CD14-positive monocyte (primary cell): ENCODE data around the gene F10. TPM values are rescaled to one million over a fixed set of nuclear protein-coding genes. Genes with fewer than 3 reads are reported as not detected.
A peak's percentile ranks its signal among the peaks of the same experiment; 100 is the strongest.

Experiments used
- DNase-seq, 3 donors: peaks; one replicate each; pipeline ENCODE4 v3.0.0-alpha.2; 2011 to 2022
- H2AFZ ChIP-seq: 2 replicates; pipeline ENCODE4 v1.6.0; 2012; ENCODE audit warnings: mild to moderate bottlenecking, low read depth, low read length, inconsistent platforms; ENCODE audit not compliant: insufficient read depth, poor library complexity, severe bottlenecking
- H3K27ac ChIP-seq, 2 donors: 1 replicate in 1 of 2; 2 replicates in 1 of 2; pipeline ENCODE4 v1.5.1; 2012 to 2013; ENCODE audit warnings: low read length in 2 of 2, control low read depth in 1 of 2, inconsistent platforms in 1 of 2, low read depth in 1 of 2, mild to moderate bottlenecking in 1 of 2
- H3K27me3 ChIP-seq, 2 donors: one replicate each; pipeline versions ENCODE4 v1.6.0 to v1.6.1; 2011 to 2013; ENCODE audit warnings: low read length in 2 of 2; ENCODE audit not compliant: control insufficient read depth in 2 of 2, insufficient read depth in 2 of 2
- H3K36me3 ChIP-seq, 2 donors: replicated peaks in 1 of 2; 1 replicate in 1 of 2; 2 replicates in 1 of 2; pipeline versions ENCODE4 v1.5.1 to v1.6.1; 2012 to 2013; ENCODE audit warnings: low read length in 2 of 2, control low read depth in 1 of 2, inconsistent platforms in 1 of 2, mild to moderate bottlenecking in 1 of 2; ENCODE audit not compliant: insufficient read depth in 2 of 2, control insufficient read depth in 1 of 2
- H3K4me1 ChIP-seq, 2 donors: 1 replicate in 1 of 2; 2 replicates in 1 of 2; pipeline versions ENCODE4 v1.5.1 to v1.6.1; 2012 to 2013; ENCODE audit warnings: low read length in 2 of 2, control low read depth in 1 of 2, inconsistent platforms in 1 of 2, mild to moderate bottlenecking in 1 of 2, moderate library complexity in 1 of 2; ENCODE audit not compliant: insufficient read depth in 2 of 2, control insufficient read depth in 1 of 2
- H3K4me2 ChIP-seq: replicated peaks from 2 replicates; pipeline ENCODE3; 2012; ENCODE audit warnings: low read length, moderate library complexity, mild to moderate bottlenecking; ENCODE audit not compliant: poor library complexity, severe bottlenecking; ENCODE audit errors: extremely low read depth
- H3K4me3 ChIP-seq, 3 experiments: fragments of 200-600 bp in 1 of 3; sonication (generic) in 1 of 3; replicated peaks in 1 of 3; 1 replicate in 2 of 3; 2 replicates in 1 of 3; pipeline ENCODE4 v1.5.1; 2011 to 2013; ENCODE audit warnings: low read length in 3 of 3, mild to moderate bottlenecking in 3 of 3, control low read depth in 2 of 3, low read depth in 2 of 3, inconsistent platforms in 1 of 3, moderate library complexity in 1 of 3
- H3K79me2 ChIP-seq: 2 replicates; pipeline ENCODE4 v1.6.0; 2012; ENCODE audit warnings: mild to moderate bottlenecking, control low read depth, inconsistent platforms, low read length, moderate library complexity; ENCODE audit not compliant: insufficient read depth
- H3K9ac ChIP-seq: 2 replicates; pipeline ENCODE4 v1.6.0; 2017; ENCODE audit warnings: low read length, mild to moderate bottlenecking; ENCODE audit not compliant: insufficient read depth, poor library complexity, severe bottlenecking
- H3K9me3 ChIP-seq, 2 donors: replicated peaks in 1 of 2; 1 replicate in 1 of 2; 2 replicates in 1 of 2; pipeline versions ENCODE4 v1.5.1 to v1.6.1; 2012 to 2013; ENCODE audit warnings: low read length in 2 of 2, control low read depth in 1 of 2; ENCODE audit not compliant: control insufficient read depth in 1 of 2, insufficient read depth in 1 of 2
- H4K20me1 ChIP-seq: 2 replicates; pipeline ENCODE4 v1.6.0; 2012; ENCODE audit warnings: mild to moderate bottlenecking, low read length, control low read depth, moderate library complexity; ENCODE audit not compliant: insufficient read depth
- H3K27ac Mint-ChIP-seq, 7 donors: one replicate each; pipeline ENCODE4 v1.8.0; 2020; ENCODE audit warnings: mild to moderate bottlenecking in 7 of 7, mixed read lengths in 7 of 7, moderate library complexity in 6 of 7, inconsistent platforms in 2 of 7
- H3K27me3 Mint-ChIP-seq, 3 donors: one replicate each; pipeline ENCODE4 v1.8.0; 2021 to 2022; ENCODE audit warnings: low read depth in 3 of 3, mild to moderate bottlenecking in 3 of 3, mixed read lengths in 3 of 3, moderate library complexity in 3 of 3, inconsistent platforms in 1 of 3
- H3K36me3 Mint-ChIP-seq, 2 donors: one replicate each; pipeline ENCODE4 v1.8.0; 2020; ENCODE audit warnings: mixed read lengths in 2 of 2, inconsistent platforms in 1 of 2, mild to moderate bottlenecking in 1 of 2
- H3K4me1 Mint-ChIP-seq: one replicate; pipeline ENCODE4 v1.8.0; 2020; ENCODE audit warnings: mild to moderate bottlenecking, mixed read lengths
- H3K4me3 Mint-ChIP-seq, 2 donors: one replicate each; pipeline ENCODE4 v1.8.0; 2020; ENCODE audit warnings: mild to moderate bottlenecking in 2 of 2, mixed read lengths in 2 of 2, moderate library complexity in 1 of 2
- H3K9me3 Mint-ChIP-seq, 7 donors: one replicate each; pipeline ENCODE4 v1.8.0; 2020 to 2022; ENCODE audit warnings: mixed read lengths in 7 of 7, mild to moderate bottlenecking in 6 of 7, moderate library complexity in 6 of 7, inconsistent platforms in 2 of 7
- CTCF ChIP-seq: fragments of 200-600 bp; IDR thresholded peaks from one replicate; pipeline ENCODE4 v1.8.0; 2022; ENCODE audit warnings: antibody characterized with exemption, mild to moderate bottlenecking
- WGBS: methylation state at CpG from one replicate; pipeline ENCODE4 v1.1.5; 2013; ENCODE audit warnings: missing lambda C conversion rate; ENCODE audit not compliant: insufficient coverage; 5-methylcytosine and 5-hydroxymethylcytosine counted together
- intact Hi-C, 2 donors: fragments of 100-400 bp; cut with micrococcal nuclease; formaldehyde crosslinking; loops; one replicate each; pipeline versions ENCODE4 v1.15.0 to v1.15.1; 2023
- polyA plus RNA-seq, 3 donors: library from polyadenylated mRNA; depleted of rRNA in 1 of 3; unstranded in 2 of 3; stranded (reverse) in 1 of 3; fragments of 300-500 nt in 2 of 3; fragments of >200 nt in 1 of 3; fragmentation: Illumina TruSeq in 2 of 3; gene quantifications; 1 replicate in 2 of 3; 2 replicates in 1 of 3; pipeline ENCODE4 v1.2.3, GENCODE V29; 2012 to 2021

Gene F10
- polyA plus RNA-seq, 3 donors, result not detected

GRCh38 chr13:113074401-113074800, 48.2 kb upstream of the F10 start:
- Histone ChIP-seq H3K79me2 (no peaks in the 10 kb centered on the region), H3K4me2 (no peak overlapping the region), H4K20me1 (no peaks in the 10 kb centered on the region), H2AFZ (no peak overlapping the region), H3K36me3 (no peaks in the 10 kb centered on the region), H3K9ac (no peak overlapping the region), H3K4me3 (no peak overlapping the region), H3K4me1 (no peaks in the 10 kb centered on the region), H3K9me3 (peaks cover 0 to 6% of the 10 kb centered on the region in 2 donors), H3K27me3 (no peaks in the 10 kb centered on the region), H3K27ac (no peak overlapping the region)
- no peaks in the 10 kb centered on the region for H3K36me3 Mint-ChIP-seq
- H3K27ac Mint-ChIP-seq, result peak overlapping the region in 2 of 7 donors; percentile 30 to 44
- H3K4me1 Mint-ChIP-seq, result no peaks in the 10 kb centered on the region
- peaks cover 2 to 16% (median 11%) of the 10 kb centered on the region in 7 donors for H3K9me3 Mint-ChIP-seq
- H3K27me3 Mint-ChIP-seq, result no peaks in the 10 kb centered on the region
- no peak for DNase-seq
- WGBS, result 98% methylated on average over 9 of the region's 18 CpGs
- H3K4me3 Mint-ChIP-seq, result no peak overlapping the region
- no peak for TF ChIP-seq CTCF
- intact Hi-C loops, result no loop called here

- no peaks in the 10 kb centered on the region for H3K36me3 ChIP-seq
- no peaks in the 10 kb centered on the region for H3K36me3 Mint-ChIP-seq
- H3K4me2 ChIP-seq, result no peak overlapping the region
- H3K4me3 ChIP-seq, result no peak overlapping the region
- H2AFZ ChIP-seq, result no peak overlapping the region
- H3K4me1 Mint-ChIP-seq, result no peaks in the 10 kb centered on the region
- H3K27ac Mint-ChIP-seq, result no peak overlapping the region
- H3K79me2 ChIP-seq, result no peaks in the 10 kb centered on the region
- no peak overlapping the region for H3K9ac ChIP-seq
- H3K27me3 Mint-ChIP-seq, result no peaks in the 10 kb centered on the region
- no peak overlapping the region for H3K4me3 Mint-ChIP-seq
- DNase-seq, result no peak
- no peak overlapping the region for H3K27ac ChIP-seq
- intact Hi-C loops, result no loop called here
- H4K20me1 ChIP-seq, result no peaks in the 10 kb centered on the region
- WGBS, result 99% methylated on average over 15 of the region's 22 CpGs
- H3K27me3 ChIP-seq, result no peaks in the 10 kb centered on the region
- H3K9me3 Mint-ChIP-seq, result peaks cover 2 to 16% (median 11%) of the 10 kb centered on the region in 7 donors
- no peak for TF ChIP-seq CTCF
- H3K9me3 ChIP-seq, result peaks cover 0 to 6% of the 10 kb centered on the region in 2 donors
- H3K4me1 ChIP-seq, result no peaks in the 10 kb centered on the region
Measured at GRCh38 chr13:113074876-113075275, 47.7 kb upstream of the F10 start.
